AG08396 (cell line): Measurements from ENCODE around the gene SLCO4A1.

Experiments
- DNase-seq: peaks from one replicate; pipeline ENCODE4 v3.0.0; 2012; ENCODE audit warnings: low spot score, mixed read lengths

SLCO4A1 gene

DNA sequence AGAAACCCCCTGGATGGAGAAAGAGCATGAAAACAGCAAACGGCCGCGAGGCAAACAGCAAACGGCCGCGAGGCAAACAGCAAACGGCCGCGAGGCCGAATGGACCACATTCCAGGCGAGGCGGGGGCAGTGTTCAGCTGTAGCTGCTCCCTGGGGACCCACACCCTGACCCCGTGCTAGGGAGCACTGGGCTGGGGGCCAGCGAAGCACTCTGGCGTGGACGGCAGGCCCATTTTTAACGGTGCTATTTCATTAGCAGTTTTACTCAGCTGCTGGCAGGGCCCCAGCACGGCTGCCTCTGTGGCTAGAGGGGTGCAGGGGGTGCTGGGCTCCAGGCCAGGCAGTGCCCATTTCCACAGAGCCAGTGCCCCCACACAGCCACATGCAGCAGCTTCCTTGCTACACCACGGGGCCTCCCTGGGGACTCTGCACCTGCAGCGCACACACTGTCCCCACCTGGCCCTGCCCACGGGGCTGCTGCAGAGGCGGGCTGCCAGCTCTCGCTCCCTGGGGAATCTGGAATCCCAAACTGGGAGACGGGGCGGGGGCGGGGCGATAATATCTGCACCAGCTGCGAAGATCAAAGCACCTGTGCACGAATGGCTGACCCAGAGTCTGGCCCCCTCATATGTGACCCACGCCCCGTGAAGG, 35.6 kb upstream of the SLCO4A1 start:
- no peak for DNase-seq

- no peak for DNase-seq
Measured at GRCh38 chr20:62607366-62608217, 34.7 kb upstream of the SLCO4A1 start.

DNA sequence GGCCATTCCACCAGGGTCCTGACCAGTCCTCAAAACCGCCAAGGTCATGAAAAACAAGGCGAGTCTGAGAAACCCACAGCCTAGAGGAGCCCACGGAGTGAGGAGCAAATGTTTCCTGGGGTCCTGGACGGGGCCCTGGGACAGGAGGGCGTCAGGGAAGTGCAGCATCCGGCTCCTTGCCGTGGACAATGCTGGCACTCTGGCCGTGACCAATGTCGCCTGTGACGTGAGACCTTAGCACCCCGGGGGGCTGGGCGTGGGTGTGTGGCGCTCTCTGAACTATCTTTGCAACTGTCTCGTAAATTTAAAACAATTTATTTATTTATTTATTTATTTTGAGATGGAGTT, 34.1 kb upstream of the SLCO4A1 start:
- no peak for DNase-seq

DNA sequence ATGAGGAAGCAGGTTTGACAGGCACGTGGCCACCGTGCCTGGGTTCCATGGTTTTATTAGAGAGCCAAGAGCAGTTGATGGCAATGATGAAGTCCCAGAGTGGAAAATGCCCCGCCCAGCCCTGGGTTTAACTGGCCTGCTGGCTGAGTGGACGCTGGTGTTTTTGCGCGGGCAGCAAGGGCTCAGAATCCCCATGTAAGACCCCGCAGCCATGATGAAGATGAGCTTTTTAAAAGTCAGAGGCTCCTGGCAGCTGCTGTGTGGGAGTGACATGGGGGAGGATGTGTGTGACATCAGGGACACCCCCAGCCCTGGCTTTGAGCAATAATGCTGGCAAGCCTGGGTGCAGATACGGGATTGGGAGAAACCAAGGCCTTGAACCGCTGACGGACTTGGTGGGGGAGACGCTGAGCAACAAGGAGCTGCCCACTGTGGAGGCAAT, 33.0 kb upstream of the SLCO4A1 start:
- no peak for DNase-seq

DNA sequence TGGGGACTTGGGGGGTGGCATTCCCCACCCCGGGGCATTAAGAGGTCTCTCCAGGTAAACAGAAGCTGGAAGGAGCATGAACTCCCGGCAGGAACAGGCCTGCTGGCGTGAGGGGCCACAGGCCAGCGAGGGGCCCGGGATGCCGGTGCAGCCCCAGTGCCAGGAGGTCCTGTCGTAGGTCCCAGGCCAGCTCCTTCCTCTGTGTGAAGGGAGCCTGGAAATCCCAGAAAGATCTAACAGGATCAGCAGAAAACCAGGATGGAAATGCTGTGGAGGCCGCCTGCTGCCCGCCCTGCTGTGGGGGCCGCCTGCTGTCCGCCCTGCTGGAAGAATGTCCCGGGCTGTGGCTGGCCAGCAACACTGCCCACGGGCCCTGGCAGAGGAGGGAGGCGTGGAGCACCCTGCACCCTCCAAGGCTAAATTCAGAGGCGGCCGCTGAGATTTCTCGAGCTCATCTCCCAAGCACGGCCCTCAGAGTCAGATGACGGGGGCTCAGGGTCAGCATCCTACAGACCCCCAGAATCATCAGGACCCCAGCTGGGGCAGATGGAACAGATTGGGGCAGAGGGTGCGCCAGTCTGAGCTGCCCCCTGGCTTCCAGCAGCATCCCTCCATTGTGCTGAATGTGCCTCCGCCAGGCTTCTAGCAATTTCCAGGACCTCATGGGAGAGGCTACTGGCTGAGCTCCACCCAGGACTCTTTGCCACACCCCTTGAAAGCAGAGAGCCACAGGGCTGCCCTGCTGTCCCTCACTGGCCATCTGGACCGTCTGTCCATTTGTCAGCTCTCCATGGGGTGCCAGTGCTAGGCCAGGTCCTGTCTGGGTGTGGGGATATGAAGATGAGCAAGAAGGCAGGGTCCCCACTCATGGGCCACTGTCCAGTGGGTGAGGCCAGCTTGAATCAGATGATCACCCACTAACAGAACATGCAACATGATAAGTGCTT, 32.2 kb upstream of the SLCO4A1 start:
- no peak for DNase-seq

GRCh38 chr20:62611012-62611411, 31.3 kb upstream of the SLCO4A1 start:
- no peak for DNase-seq

- DNase-seq = no peak
Measured at GRCh38 chr20:62611819-62612218, 30.5 kb upstream of the SLCO4A1 start.

- no peak for DNase-seq
Measured at GRCh38 chr20:62614085-62614960, 28.0 kb upstream of the SLCO4A1 start.

GRCh38 chr20:62614961-62615680, 27.2 kb upstream of the SLCO4A1 start:
- no peak for DNase-seq

- DNase-seq = no peak
Measured at GRCh38 chr20:62615750-62616251, 26.5 kb upstream of the SLCO4A1 start.

GRCh38 chr20:62616728-62617621, 25.3 kb upstream of the SLCO4A1 start:
- peak; percentile 88 for DNase-seq

DNA sequence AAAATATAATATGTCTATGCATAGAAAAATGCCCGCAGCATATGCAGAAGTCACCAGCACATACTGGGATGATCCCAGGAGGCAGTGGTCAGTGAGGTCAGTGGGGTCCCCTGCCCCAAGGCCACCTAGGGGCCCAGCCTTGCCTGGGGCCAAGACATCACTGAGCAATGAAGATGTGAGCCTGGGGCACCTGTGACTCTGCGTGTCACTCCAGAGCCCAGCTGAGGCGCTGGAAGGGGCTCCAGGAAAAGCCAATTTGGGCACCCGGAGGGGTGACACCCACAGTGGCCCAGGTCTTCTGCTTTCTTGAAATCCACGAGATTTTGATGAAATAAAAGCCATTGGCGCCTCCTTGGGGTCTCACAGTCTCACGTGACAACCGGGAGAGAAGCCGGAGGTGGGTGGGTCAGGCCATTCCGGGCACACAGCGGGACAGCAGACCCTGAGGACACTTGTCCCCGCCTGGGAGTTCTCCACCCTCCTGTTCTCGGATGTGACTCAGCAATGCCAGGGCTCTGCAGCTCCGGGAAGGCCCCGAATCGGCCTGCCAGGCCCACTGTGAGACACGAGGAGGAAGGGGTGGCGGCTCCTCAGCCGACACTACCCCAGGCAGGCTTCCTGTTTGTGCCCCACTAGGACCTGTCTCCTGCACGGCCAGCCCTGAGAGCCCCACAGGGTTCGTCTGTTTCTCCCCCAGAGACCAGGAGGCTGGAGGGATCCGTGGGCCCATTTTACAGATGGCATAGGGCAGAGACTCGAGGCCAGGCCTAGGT, 24.4 kb upstream of the SLCO4A1 start:
- DNase-seq = no peak

DNA sequence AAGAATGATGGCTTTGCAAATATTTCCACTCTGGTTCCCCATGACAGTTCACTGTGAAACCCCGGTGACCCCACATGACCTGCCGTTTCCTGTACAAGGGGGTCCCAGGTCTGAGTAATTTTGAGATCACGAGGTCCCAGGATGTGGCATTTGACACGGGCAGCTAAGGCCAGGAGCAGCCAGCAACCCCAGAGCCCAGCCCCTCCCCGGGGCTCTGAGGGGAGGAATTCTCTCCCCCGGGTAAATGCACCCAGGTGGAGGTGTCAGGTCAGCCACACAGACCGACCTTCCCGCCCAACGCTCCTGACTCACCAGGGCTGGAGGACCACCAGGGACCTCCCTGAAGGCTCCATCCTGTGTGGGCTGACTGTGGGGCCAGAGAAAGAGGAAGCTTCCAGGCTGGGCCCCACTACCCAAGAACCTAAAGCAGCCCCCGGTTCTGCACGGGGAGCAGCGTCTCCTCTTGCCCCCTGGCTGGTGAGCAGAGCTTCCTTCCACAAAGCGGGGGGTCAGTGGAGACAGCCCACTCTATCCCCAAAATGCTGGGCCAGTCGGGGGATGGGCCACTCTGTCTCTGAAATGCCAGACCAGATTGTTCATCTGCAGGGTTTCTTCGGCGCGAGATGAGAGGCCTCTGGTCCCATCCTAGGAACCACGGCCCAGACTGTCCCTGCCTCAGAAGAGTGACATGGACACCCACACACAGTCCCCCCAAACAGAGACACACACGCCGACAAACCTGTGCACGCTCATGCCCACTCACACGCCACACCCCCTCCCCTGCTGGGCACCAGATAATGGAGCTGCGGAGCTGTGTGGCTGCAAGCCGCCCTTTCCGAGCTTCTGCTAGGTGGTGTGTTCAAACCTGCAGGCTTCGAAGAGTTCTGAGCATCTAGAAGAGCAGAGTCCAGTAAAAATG, 23.4 kb upstream of the SLCO4A1 start:
- no peak for DNase-seq

DNA sequence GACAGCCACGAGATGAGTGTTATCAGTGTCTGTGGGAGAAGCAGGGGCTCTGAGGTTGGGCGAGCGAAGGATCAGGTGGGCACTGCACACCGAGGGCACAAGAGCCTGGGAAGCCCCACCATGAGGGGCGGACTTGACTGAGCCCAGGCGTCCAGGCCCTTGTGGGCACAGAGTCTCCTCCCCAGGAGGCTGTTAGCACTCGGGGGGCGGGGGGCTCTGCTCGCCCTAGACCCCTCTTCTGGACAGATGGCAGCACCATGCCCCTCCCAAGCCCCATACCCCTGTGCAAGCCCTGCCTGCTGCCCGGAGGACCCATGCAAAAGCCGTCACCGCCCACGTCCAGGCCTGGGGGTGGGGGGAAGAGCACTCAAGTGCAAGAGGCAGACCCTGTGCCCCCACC, 21.7 kb upstream of the SLCO4A1 start:
- no peak for DNase-seq

- DNase-seq = no peak
Measured at GRCh38 chr20:62621251-62622110, 20.8 kb upstream of the SLCO4A1 start.

GRCh38 chr20:62622178-62622876, 20.0 kb upstream of the SLCO4A1 start:
- DNase-seq = no peak
